Measurements from ENCODE around the gene GALNT11. TPM values are rescaled to one million over a fixed set of nuclear protein-coding genes. Genes with fewer than 3 reads are reported as not detected.
A peak's percentile ranks its signal among the peaks of the same experiment; 100 is the strongest.

The GALNT11 gene
- total RNA-seq, 2 donors from 2014 or later, result 25.1 to 28.6 TPM

- DNase-seq (ENCODE audit: low spot score), result no peak
- Histone ChIP-seq H3K36me3 (peaks cover 27% of the 10 kb centered on the region), H3K4me1 (peaks cover 0 to 3% of the 10 kb centered on the region in 2 donors), H3K9me3 (no peaks in the 10 kb centered on the region), H3K27ac (no peak overlapping the region), H3K27me3 (no peaks in the 10 kb centered on the region), H3K4me3 (no peak overlapping the region)
- no peak for TF ChIP-seq CTCF (IDR thresholded peaks at IDR 0.05)
Measured at GRCh38 chr7:152130658-152131590, 105.5 kb downstream of the GALNT11 start.

- Histone ChIP-seq H3K36me3 (peaks cover 27% of the 10 kb centered on the region), H3K27ac (no peak overlapping the region), H3K4me1 (peaks cover 0 to 14% of the 10 kb centered on the region in 2 donors), H3K4me3 (no peak overlapping the region), H3K27me3 (no peaks in the 10 kb centered on the region), H3K9me3 (no peaks in the 10 kb centered on the region)
- DNase-seq (ENCODE audit: low spot score), result no peak
- no peak for TF ChIP-seq CTCF (IDR thresholded peaks at IDR 0.05)
Measured at GRCh38 chr7:152131981-152132494, 106.6 kb downstream of the GALNT11 start.

- H3K4me1 ChIP-seq, result peaks cover 0 to 21% of the 10 kb centered on the region in 2 donors
- DNase-seq (ENCODE audit: low spot score), result no peak
- H3K9me3 ChIP-seq, result no peaks in the 10 kb centered on the region
- no peak overlapping the region for H3K4me3 ChIP-seq
- H3K27me3 ChIP-seq, result no peaks in the 10 kb centered on the region
- TF ChIP-seq CTCF (IDR thresholded peaks at IDR 0.05), result no peak
- no peak overlapping the region for H3K27ac ChIP-seq
- peaks cover 27% of the 10 kb centered on the region for H3K36me3 ChIP-seq
Measured at GRCh38 chr7:152132812-152133211, 107.3 kb downstream of the GALNT11 start.

GRCh38 chr7:152133804-152134203, 108.3 kb downstream of the GALNT11 start:
- H3K27ac ChIP-seq, result no peak overlapping the region

GRCh38 chr7:152136686-152137085, 111.2 kb downstream of the GALNT11 start:
- peaks cover 0 to 21% of the 10 kb centered on the region in 2 donors for H3K4me1 ChIP-seq
- no peak overlapping the region for H3K4me3 ChIP-seq
- TF ChIP-seq CTCF (IDR thresholded peaks at IDR 0.05), result no peak
- H3K27ac ChIP-seq, result peak overlapping the region; percentile 41 to 69
- H3K27me3 ChIP-seq, result no peaks in the 10 kb centered on the region
- DNase-seq (ENCODE audit: low spot score), result no peak
- H3K9me3 ChIP-seq, result no peaks in the 10 kb centered on the region
- H3K36me3 ChIP-seq, result peaks cover 41% of the 10 kb centered on the region

More at GRCh38 chr7:152133804-152134203, 108.3 kb downstream of the GALNT11 start:
- no peak overlapping the region for H3K4me3 ChIP-seq
- DNase-seq (ENCODE audit: low spot score), result no peak
- H3K36me3 ChIP-seq, result peaks cover 29% of the 10 kb centered on the region
- no peaks in the 10 kb centered on the region for H3K27me3 ChIP-seq
- peaks cover 0 to 21% of the 10 kb centered on the region in 2 donors for H3K4me1 ChIP-seq
- no peaks in the 10 kb centered on the region for H3K9me3 ChIP-seq
- no peak for TF ChIP-seq CTCF (IDR thresholded peaks at IDR 0.05)
